T-helper 2 cell (primary cell): Measurements from ENCODE around the gene TASL.

Source experiments
- DNase-seq, 5 experiments: peaks; one replicate each; pipeline versions ENCODE4 v3.0.0 to v3.0.0-alpha.2; 2012 to 2022

TASL gene

DNA sequence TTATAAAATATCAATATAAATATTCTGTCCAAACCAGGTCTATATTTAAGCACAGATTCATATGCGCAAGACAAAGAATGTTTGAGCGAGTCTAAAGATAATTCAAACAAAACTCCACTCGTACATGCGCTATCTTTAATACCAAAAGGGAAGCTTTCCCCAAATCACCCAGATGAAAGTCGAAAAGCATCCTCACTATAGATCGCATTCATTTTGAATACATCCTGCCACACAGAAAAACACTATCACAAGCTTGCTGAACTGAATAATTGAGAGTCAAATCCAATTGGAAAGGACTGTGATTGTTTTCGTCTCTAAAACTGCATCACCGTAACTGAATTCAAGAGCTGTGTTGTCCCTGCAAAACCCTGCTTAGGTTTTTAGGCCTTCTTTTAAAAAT is 685 bp downstream of the TASL start:
- peak in 1 of 5 experiments; percentile 20 for DNase-seq

DNA sequence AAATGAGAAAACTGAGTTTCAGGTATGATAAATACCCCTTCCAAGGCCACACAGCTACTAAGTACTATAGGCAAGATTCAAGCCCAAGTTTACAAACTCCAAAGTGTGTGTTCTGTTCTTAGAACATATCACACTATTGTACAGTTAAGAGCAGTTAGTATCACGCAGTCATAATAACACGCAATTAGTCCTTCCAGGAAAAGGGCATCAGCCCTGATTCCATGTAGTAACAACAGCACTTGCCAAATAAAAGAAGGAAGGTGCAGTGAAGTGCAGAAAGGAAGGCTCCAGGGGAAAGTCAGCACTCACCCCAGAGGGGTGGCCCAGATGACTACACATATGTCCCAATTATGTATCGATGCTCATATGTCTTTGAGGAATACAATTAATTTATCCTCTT is 4.4 kb downstream of the TASL start:
- DNase-seq = no peak

DNA sequence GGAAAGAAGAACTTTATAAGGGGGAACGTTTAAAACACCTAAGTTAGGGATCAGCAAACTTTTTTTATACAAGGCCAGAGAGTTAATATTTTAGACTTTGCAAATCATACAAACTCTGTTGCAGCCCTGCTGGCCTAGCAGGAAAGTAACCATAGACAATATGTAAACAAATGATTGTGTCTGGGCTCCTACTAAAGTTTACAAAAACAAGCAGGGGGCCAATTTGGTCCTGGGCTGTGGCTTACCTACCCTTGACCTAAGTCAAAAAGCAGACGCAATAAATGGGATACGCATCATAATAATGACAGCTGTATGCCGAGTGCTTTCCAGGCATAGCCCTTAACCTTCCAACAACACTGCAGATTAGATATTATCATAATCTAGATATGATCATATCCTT is 4.9 kb downstream of the TASL start:
- DNase-seq = no peak

DNA sequence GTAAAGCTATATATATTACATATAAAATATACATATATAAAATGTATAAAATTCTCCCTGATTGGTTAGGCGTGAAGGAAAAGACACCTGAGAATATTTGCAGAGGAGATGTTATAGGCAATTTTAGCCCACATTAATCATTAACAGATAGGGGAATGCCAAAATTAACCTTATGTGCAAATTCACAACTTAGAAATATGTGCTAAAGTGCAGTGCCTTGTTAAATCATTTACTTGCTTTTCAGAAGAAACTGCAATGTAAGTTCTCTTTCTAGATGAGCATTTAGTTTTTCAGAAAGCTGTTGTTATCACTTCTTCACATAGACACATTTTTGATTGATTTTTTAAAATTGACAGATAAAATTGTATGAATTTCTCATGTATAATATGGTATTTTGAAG is 5.6 kb downstream of the TASL start:
- DNase-seq = no peak

DNA sequence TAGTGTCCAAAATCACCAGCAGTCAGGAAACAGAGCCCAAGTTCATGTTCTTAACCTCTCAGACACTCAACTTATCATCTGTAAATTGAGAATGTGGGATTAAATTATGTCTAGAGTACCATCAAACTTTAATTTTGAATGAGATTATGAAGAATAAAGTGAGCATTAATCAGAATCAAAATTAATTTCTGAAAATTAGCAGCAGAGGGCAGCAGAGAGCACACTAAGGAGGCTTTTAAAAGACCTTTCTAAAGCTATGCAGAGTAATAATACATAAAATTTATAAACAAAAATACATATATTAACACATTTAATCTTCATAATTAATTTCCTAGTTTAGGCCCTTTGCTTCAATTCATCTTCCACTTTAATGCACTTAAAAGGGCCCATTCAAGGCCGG is 7.1 kb downstream of the TASL start:
- DNase-seq = peak in 1 of 5 experiments; percentile 33

DNA sequence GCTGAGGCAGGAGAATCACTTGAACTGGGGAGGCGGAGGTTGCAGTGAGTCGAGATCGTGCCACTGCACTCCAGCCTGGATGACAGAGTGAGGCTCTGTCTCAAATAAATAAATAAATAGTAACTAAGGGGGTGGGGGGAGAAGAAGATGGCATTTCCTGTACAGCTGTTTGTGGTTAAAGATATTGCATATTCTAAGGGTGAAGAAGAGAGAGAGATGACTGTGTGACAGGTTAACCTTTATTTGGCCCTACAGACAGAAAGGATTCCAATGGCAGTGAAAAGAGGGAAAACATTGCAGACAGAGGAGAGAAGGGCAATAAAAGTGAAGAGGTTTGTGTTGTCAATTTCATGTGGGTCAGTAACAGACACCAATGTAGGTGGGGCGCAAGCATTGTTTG is 9.4 kb downstream of the TASL start:
- peak in 1 of 5 experiments; percentile 51 for DNase-seq

DNA sequence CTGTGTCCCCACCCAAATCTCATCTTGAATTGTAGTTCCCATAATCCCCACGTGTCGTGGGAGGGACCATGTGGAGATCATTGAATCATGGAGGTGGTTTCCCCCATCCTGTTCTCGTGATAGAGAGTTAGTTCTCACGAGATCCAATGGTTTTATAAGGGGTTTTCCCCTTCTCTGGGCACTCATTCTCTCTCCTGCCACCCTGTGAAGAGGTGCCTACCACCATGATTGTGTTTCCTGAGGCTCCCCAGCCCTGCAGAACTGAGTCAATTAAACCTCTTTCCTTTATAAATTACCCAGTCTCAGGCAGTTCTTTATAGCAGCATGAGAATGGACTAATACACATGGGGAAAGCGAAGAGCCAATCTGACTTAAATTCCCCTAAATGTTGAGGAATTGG is 14.5 kb downstream of the TASL start:
- peak in 1 of 5 experiments; percentile 15 for DNase-seq

DNA sequence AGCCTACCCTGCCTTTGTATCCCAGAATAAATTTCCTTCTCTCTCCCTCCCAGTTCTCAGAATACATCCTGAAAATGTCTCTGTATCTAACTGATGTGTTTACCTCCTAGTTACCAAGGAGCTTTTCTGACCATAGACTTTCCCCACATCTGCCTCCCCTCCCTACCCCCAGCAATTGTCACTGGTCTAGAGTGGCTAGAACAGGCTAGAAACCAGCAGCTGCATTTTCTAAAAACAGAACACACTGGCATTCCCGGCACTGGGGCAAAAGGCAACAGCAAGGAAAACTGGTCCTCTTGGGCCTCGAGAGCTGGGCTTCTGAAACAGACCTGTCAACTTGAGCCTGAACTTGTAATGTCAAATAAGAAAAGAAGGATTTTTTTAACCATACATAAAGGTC is 16.4 kb downstream of the TASL start:
- DNase-seq = no peak

DNA sequence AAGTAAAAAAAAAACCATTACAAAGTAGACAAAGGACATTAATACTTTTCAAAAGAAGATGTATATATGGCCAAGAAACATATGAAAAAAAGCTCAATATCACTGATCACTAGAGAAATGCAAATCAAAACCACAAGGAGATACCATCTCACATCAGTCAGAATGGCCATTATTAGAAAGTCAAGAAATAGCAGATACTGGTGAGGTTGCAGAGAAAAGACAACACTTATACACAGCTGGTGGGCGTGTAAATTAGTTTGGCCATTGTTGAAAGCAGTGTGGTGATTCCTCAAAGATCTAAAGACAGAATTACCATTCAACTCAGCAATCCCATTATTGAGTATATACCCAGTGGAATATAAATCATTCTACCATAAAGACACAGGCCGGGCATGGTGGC is 39.3 kb downstream of the TASL start:
- no peak for DNase-seq

DNA sequence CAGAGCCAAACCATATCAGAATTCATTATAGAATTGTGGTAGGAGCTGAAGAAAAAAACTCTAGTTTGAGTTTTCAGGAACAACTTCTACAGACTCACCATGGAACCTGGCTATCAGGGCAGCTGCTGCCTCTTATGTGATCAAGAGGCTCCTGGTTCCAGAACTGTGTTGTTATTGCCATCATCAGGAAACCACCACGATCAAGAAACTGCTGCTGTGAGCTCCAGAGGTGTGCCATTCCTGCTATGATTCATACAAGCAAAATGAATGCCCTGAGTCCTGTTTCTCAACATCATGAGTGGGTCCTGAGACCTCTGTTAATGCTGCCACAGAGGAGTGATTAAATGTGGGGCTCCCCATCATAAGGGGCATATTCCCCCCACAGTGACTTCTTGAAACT is 43.7 kb downstream of the TASL start:
- DNase-seq = no peak

DNA sequence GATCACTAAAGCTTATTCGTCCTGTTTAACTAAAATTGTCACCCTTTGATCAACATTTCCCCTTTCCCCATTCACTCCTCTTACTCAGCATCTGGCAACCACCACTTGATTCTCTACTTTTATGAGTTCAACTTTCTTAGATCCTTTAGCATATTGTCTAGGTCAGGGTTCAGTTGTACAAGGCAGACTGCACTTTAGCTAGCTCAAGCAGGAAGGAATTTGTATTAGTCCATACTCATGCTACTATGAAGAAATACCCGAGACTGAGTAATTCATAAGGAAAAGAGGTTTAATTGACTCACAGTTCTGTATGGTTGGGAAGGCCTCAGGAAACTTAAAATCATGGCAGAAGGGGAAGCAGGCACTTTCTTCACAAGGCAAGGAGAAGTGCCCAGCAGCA is 44.3 kb downstream of the TASL start:
- DNase-seq = no peak

DNA sequence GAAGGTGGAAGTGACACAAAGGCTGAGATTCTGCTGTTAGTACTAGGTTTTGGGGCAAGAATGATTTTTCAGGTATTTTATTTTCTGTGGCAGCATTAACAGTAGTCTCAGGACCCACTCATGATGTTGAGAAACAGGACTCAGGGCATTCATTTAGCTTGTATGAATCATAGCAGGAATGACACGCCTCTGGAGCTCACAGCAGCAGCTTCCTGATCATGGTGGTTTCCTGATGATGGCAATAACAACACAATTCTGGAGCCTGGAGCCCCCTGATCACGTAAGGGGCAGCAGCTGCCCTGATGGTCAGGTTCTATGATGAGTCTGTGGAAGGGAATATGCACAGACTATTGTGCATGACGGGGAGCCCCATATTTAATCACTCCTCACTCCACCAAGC is 47.0 kb downstream of the TASL start:
- no peak for DNase-seq

DNA sequence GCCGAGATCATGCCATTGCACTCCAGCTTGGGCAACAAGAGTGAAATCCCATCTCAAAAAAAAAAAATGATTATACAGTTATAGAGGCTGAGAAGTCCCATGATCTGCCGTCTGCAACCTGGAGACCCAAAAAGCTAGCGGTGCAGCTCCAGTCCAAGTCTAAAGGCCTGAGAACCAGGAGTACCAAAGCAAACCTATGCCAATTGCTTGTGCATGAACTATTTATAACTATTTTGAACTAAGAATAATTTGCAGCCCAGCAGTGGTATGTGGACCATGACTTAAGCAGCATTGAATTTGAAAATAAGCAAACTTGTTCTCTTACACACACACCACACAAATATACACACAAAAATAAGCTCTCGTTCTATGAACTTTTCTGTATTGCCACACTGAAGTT is 51.8 kb downstream of the TASL start:
- DNase-seq = no peak

DNA sequence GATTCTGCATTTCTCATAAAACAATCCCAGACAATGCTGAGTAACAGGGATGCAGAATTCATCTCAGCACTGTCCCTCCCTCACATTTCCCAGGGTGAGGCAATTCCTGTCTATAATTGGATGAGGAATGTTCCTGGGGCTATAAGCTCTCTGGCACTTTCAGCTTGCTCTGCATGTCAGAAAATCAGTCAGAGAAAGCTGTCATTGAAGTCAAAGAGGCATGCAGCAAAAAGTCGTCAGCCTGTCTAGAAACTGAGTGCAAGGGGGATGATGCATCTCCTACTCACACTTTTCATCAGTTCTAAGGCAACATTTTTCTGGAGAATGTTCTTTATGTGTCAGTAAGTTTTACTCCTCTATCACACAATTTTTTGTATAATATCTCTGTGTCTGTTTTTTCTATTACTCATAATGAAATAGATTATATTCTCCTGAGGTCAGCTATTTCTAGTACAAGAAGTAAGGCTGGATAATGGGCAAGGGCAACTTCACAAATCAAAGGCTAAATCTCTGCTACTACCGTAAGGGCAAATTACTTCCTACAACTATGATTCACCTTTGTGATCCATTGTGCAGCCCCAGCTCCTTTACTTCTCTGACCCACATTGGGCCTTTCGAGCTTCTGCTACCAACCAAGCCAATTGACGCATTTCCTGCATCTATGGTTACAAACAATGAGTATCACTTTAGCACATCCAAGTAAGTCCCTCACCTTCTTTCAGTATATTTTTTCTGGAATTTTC is 56.0 kb downstream of the TASL start:
- DNase-seq = no peak

DNA sequence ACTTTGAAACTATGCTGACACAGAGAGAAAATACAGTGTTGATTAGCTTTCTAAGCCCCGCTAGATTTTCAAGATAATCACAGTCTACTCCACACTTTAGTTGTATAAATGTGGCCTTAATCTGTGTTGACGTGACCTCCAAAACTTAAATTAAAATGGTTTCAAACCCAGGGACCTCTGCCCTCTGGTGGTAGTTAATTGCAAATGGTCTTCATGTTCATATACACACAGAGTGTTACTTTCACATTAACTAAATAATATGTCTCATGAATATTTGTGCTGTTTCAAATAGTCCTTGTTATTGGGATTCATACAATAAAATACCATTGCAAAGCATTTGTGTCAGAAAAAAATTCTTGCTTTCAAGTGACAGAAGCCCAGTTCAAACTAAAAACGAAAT is 64.3 kb downstream of the TASL start:
- no peak for DNase-seq
